Astrocyte (in vitro differentiated cells and primary cell): Measurements from ENCODE around the gene PKP1. TPM values are rescaled to one million over a fixed set of nuclear protein-coding genes. Genes with fewer than 3 reads are reported as not detected.

Experiments
- DNase-seq: peaks from one replicate; pipeline ENCODE4 v3.0.0-alpha.2; 2010; ENCODE audit warnings: low read depth
- FAIRE-seq: peaks from 2 replicates; lab custom pipeline; 2011; peaks lifted over from hg19 to GRCh38; lab: Jason Lieb, UNC
- H2AFZ ChIP-seq: 2 replicates; pipeline ENCODE4 v1.6.0; 2012; ENCODE audit warnings: low read depth, low read length, inconsistent platforms
- H3K27ac ChIP-seq: 2 replicates; pipeline ENCODE4 v1.5.1; 2011; ENCODE audit warnings: low read depth, low read length, inconsistent platforms
- H3K27me3 ChIP-seq: 2 replicates; pipeline ENCODE4 v1.6.0; 2011; ENCODE audit warnings: low read length, inconsistent platforms; ENCODE audit not compliant: insufficient read depth
- H3K36me3 ChIP-seq: 2 replicates; pipeline ENCODE4 v1.5.1; 2011; ENCODE audit warnings: low read length, inconsistent platforms; ENCODE audit not compliant: insufficient read depth
- H3K4me1 ChIP-seq: 2 replicates; pipeline ENCODE4 v1.5.1; 2011; ENCODE audit warnings: low read length, inconsistent platforms; ENCODE audit not compliant: insufficient read depth
- H3K4me2 ChIP-seq: 2 replicates; pipeline ENCODE4 v1.6.0; 2012; ENCODE audit warnings: low read length, inconsistent platforms
- H3K4me3 ChIP-seq: 2 replicates; pipeline ENCODE4 v1.5.1; 2011; ENCODE audit warnings: low read depth, mild to moderate bottlenecking, low read length, inconsistent platforms; ENCODE audit not compliant: insufficient read depth
- H3K79me2 ChIP-seq: 2 replicates; pipeline ENCODE4 v1.6.0; 2012; ENCODE audit warnings: mild to moderate bottlenecking, low read length, inconsistent platforms; ENCODE audit not compliant: insufficient read depth
- H3K9ac ChIP-seq: 2 replicates; pipeline ENCODE4 v1.6.0; 2012; ENCODE audit warnings: mild to moderate bottlenecking, low read length, inconsistent platforms
- H3K9me3 ChIP-seq: 2 replicates; pipeline ENCODE4 v1.5.1; 2012; ENCODE audit warnings: low read depth, mild to moderate bottlenecking, low read length, inconsistent platforms; ENCODE audit not compliant: insufficient read depth
- H4K20me1 ChIP-seq: 2 replicates; pipeline ENCODE4 v1.6.0; 2012; ENCODE audit warnings: low read length, inconsistent platforms; ENCODE audit not compliant: insufficient read depth
- H3K27ac Mint-ChIP-seq: one replicate; pipeline ENCODE4 v1.8.0; 2021; ENCODE audit warnings: mild to moderate bottlenecking, mixed read lengths; ENCODE audit not compliant: unreplicated experiment
- H3K27me3 Mint-ChIP-seq: one replicate; pipeline ENCODE4 v1.8.0; 2021; ENCODE audit warnings: low read depth, mixed read lengths; ENCODE audit not compliant: unreplicated experiment
- H3K36me3 Mint-ChIP-seq: one replicate; pipeline ENCODE4 v1.8.0; 2021; ENCODE audit warnings: low read depth, mixed read lengths; ENCODE audit not compliant: unreplicated experiment
- H3K4me1 Mint-ChIP-seq: one replicate; pipeline ENCODE4 v1.8.0; 2021; ENCODE audit warnings: low read depth, mixed read lengths; ENCODE audit not compliant: unreplicated experiment
- H3K4me3 Mint-ChIP-seq: one replicate; pipeline ENCODE4 v1.8.0; 2021; ENCODE audit warnings: mild to moderate bottlenecking, moderate library complexity, mixed read lengths; ENCODE audit not compliant: unreplicated experiment
- H3K9me3 Mint-ChIP-seq: one replicate; pipeline ENCODE4 v1.8.0; 2021; ENCODE audit warnings: mild to moderate bottlenecking, mixed read lengths; ENCODE audit not compliant: unreplicated experiment
- EZH2 ChIP-seq: IDR thresholded peaks from 2 replicates; pipeline ENCODE4 v1.6.1; 2012; ENCODE audit warnings: mild to moderate bottlenecking, low read length, inconsistent platforms; ENCODE audit not compliant: insufficient read depth
- total RNA-seq: library from RNA; stranded (reverse); gene quantifications from 2 replicates; pipeline ENCODE4 v1.2.1, GENCODE V29; 2021
- TF ChIP-seq, protein P1 (sequence below): IDR thresholded peaks from 2 replicates; pipeline ENCODE4 v1.5.1; 2011; ENCODE audit warnings: low read depth, mild to moderate bottlenecking, inconsistent platforms, low read length, moderate library complexity; ENCODE audit not compliant: insufficient read depth

Gene PKP1
- total RNA-seq, 1 donor from 2014 or later, result 0.07 TPM

DNA sequence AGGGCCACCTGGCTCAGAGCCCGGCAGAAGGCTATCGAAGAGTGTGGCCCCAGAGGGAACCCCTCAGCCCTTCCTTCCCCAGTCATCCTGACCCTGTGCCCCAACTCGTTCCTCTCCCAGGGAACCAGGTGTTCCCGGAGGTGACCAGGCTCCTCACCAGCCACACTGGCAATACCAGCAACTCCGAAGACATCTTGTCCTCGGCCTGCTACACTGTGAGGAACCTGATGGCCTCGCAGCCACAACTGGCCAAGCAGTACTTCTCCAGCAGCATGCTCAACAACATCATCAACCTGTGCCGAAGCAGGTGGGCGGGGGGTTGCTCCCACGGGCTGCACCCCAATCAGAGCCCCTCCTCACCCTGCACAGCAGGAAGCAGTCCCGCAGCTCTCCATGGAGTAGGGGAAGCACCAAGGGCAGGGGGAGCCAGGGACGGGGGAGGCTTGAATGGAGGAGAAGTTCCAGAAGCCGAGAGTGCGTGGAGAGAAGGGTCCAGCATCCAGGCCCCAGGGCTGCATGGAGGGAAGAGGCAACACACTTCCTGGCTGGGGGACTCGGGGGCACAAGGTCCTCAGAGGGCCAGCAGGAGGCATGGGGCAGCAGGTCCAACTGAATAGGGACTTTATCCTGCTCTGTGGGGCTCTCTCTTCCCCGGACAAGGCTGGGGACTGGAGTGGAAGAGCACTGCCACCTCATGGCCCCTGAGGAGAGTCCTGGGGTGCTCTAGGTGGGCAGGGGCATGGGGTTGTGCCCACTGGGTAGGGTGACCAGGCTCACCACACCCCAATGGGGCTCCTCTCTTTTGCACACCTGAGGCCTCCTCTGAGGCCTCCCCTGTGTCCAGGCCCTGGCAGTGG lies 41.7 kb downstream of the PKP1 start:
- TF ChIP-seq EZH2, result no peak
- TF ChIP-seq, protein P1, sequence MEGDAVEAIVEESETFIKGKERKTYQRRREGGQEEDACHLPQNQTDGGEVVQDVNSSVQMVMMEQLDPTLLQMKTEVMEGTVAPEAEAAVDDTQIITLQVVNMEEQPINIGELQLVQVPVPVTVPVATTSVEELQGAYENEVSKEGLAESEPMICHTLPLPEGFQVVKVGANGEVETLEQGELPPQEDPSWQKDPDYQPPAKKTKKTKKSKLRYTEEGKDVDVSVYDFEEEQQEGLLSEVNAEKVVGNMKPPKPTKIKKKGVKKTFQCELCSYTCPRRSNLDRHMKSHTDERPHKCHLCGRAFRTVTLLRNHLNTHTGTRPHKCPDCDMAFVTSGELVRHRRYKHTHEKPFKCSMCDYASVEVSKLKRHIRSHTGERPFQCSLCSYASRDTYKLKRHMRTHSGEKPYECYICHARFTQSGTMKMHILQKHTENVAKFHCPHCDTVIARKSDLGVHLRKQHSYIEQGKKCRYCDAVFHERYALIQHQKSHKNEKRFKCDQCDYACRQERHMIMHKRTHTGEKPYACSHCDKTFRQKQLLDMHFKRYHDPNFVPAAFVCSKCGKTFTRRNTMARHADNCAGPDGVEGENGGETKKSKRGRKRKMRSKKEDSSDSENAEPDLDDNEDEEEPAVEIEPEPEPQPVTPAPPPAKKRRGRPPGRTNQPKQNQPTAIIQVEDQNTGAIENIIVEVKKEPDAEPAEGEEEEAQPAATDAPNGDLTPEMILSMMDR, result no peak
- no peak overlapping the region for H3K27ac Mint-ChIP-seq
- no peaks in the 10 kb centered on the region for H3K36me3 ChIP-seq
- no peaks in the 10 kb centered on the region for H3K4me1 Mint-ChIP-seq
- H3K79me2 ChIP-seq, result no peaks in the 10 kb centered on the region
- H2AFZ ChIP-seq, result no peak overlapping the region
- H3K4me3 Mint-ChIP-seq, result no peak overlapping the region
- H3K4me2 ChIP-seq, result no peak overlapping the region
- no peak overlapping the region for H3K27ac ChIP-seq
- H3K9me3 Mint-ChIP-seq, result peaks cover 16% of the 10 kb centered on the region
- H3K4me3 ChIP-seq, result no peak overlapping the region
- peaks cover 6% of the 10 kb centered on the region for H3K4me1 ChIP-seq
- H3K36me3 Mint-ChIP-seq, result peaks cover 2% of the 10 kb centered on the region
- no peak overlapping the region for H3K9ac ChIP-seq
- FAIRE-seq (no peak), DNase-seq (no peak)
- H3K9me3 ChIP-seq, result no peaks in the 10 kb centered on the region
- H3K27me3 ChIP-seq, result peaks cover 11% of the 10 kb centered on the region
- no peaks in the 10 kb centered on the region for H4K20me1 ChIP-seq
- peaks cover 73% of the 10 kb centered on the region for H3K27me3 Mint-ChIP-seq

DNA sequence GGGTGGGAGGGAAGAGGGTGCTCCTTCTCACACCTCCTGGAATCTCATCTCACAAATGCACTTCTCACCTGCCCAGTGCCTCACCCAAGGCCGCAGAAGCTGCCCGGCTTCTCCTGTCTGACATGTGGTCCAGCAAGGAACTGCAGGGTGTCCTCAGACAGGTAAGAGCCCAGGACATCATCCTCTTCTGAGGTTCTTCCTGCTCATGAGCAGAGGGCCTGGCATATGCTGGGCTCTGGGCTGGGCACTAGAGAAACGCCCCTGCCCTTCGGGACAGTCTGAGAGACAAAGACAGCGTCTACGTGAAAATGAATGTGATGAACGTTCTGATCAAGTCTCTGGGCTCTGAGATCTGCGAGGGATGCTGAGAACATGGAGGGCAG lies 42.4 kb downstream of the PKP1 start:
- H3K9me3 Mint-ChIP-seq, result peaks cover 16% of the 10 kb centered on the region
- H4K20me1 ChIP-seq, result no peaks in the 10 kb centered on the region
- TF ChIP-seq, protein P1, result no peak
- TF ChIP-seq EZH2, result no peak
- peaks cover 2% of the 10 kb centered on the region for H3K36me3 Mint-ChIP-seq
- H3K4me3 Mint-ChIP-seq, result no peak overlapping the region
- no peaks in the 10 kb centered on the region for H3K4me1 Mint-ChIP-seq
- no peak overlapping the region for H3K4me3 ChIP-seq
- H2AFZ ChIP-seq, result no peak overlapping the region
- H3K27me3 Mint-ChIP-seq, result peaks cover 71% of the 10 kb centered on the region
- FAIRE-seq, result no peak
- H3K9me3 ChIP-seq, result no peaks in the 10 kb centered on the region
- DNase-seq, result no peak
- H3K36me3 ChIP-seq, result no peaks in the 10 kb centered on the region
- no peak overlapping the region for H3K27ac ChIP-seq
- no peak overlapping the region for H3K9ac ChIP-seq
- H3K27me3 ChIP-seq, result peaks cover 11% of the 10 kb centered on the region
- H3K79me2 ChIP-seq, result no peaks in the 10 kb centered on the region
- no peak overlapping the region for H3K27ac Mint-ChIP-seq
- H3K4me2 ChIP-seq, result no peak overlapping the region
- peaks cover 6% of the 10 kb centered on the region for H3K4me1 ChIP-seq

DNA sequence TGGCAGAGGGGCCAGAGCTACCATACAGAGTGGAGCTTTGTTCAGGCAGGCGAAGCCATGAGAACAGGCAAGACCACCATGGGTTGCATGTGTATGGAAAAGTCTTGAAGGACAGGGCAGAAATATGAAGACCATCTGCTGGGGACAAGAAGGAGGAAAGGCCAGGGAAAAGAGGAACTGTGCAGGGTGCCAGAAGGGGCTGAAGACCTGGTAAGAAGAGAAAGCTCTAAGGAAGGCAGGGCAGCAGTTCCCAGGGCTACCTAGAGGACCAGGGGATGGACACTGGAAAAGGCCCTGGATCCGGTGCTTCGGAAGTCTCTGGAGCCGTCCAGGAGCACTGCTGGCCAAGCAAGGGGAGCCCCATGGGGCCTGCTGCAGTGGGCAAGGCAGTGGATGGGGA lies 43.4 kb downstream of the PKP1 start:
- H3K4me3 Mint-ChIP-seq, result no peak overlapping the region

More for the DNA sequence above, 43.4 kb downstream of the PKP1 start:
- FAIRE-seq, result no peak
- Histone ChIP-seq H3K36me3 (no peaks in the 10 kb centered on the region), H3K79me2 (no peaks in the 10 kb centered on the region), H3K4me2 (no peak overlapping the region), H3K4me1 (peaks cover 6% of the 10 kb centered on the region), H2AFZ (no peak overlapping the region), H3K27me3 (peaks cover 11% of the 10 kb centered on the region), H3K4me3 (no peak overlapping the region), H4K20me1 (no peaks in the 10 kb centered on the region), H3K9ac (no peak overlapping the region), H3K9me3 (no peaks in the 10 kb centered on the region), H3K27ac (no peak overlapping the region)
- DNase-seq, result no peak
- Mint-ChIP-seq H3K36me3 (peaks cover 2% of the 10 kb centered on the region), H3K27me3 (peaks cover 72% of the 10 kb centered on the region), H3K9me3 (peaks cover 16% of the 10 kb centered on the region), H3K27ac (no peak overlapping the region), H3K4me1 (no peaks in the 10 kb centered on the region)
- no peak for TF ChIP-seq EZH2
- TF ChIP-seq, protein P1, result no peak
